ENCODE measurements around the gene MICAL3.
A peak's percentile ranks its signal among the peaks of the same experiment; 100 is the strongest.

The MICAL3 gene

GRCh38 chr22:17742527-17742902, 281.8 kb downstream of the MICAL3 start:
- Histone ChIP-seq H3K4me2 (ENCODE audit: low read length) (no peak overlapping the region), H3K36me3 (ENCODE audit: control insufficient read depth, insufficient read depth, low read length) (no peaks in the 10 kb centered on the region), H3K27ac (no peak overlapping the region), H2AFZ (no peak overlapping the region), H3K79me2 (no peaks in the 10 kb centered on the region), H3K4me1 (peaks cover 4% of the 10 kb centered on the region), H3K9ac (no peak overlapping the region), H3K9me3 (ENCODE audit: control insufficient read depth, low read length) (no peaks in the 10 kb centered on the region), H3K27me3 (ENCODE audit: control insufficient read depth, insufficient read depth, low read length) (no peaks in the 10 kb centered on the region), H3K4me3 (ENCODE audit: low read depth, low read length) (no peak overlapping the region)
- TF ChIP-seq CTCF (IDR thresholded peaks at IDR 0.05) = peak; percentile 55

GRCh38 chr22:17741866-17742526, 282.4 kb downstream of the MICAL3 start:
- TF ChIP-seq CTCF (IDR thresholded peaks at IDR 0.05) = no peak
- no peaks in the 10 kb centered on the region for H3K9me3 ChIP-seq (ENCODE audit: control insufficient read depth, low read length)
- H3K4me3 ChIP-seq (ENCODE audit: low read depth, low read length) = no peak overlapping the region
- H3K79me2 ChIP-seq = no peaks in the 10 kb centered on the region
- no peaks in the 10 kb centered on the region for H3K36me3 ChIP-seq (ENCODE audit: control insufficient read depth, insufficient read depth, low read length)
- no peaks in the 10 kb centered on the region for H3K27me3 ChIP-seq (ENCODE audit: control insufficient read depth, insufficient read depth, low read length)
- H3K4me2 ChIP-seq (ENCODE audit: low read length) = no peak overlapping the region
- H3K4me1 ChIP-seq = peaks cover 4% of the 10 kb centered on the region
- H2AFZ ChIP-seq = no peak overlapping the region
- H3K27ac ChIP-seq = no peak overlapping the region
- no peak overlapping the region for H3K9ac ChIP-seq

GRCh38 chr22:17739196-17739975, 285.0 kb downstream of the MICAL3 start:
- peaks cover 4% of the 10 kb centered on the region for H3K4me1 ChIP-seq
- H3K79me2 ChIP-seq = no peaks in the 10 kb centered on the region
- H3K4me3 ChIP-seq (ENCODE audit: low read depth, low read length) = no peak overlapping the region
- H3K9me3 ChIP-seq (ENCODE audit: control insufficient read depth, low read length) = no peaks in the 10 kb centered on the region
- no peaks in the 10 kb centered on the region for H3K36me3 ChIP-seq (ENCODE audit: control insufficient read depth, insufficient read depth, low read length)
- no peak for TF ChIP-seq CTCF (IDR thresholded peaks at IDR 0.05)
- no peak overlapping the region for H3K4me2 ChIP-seq (ENCODE audit: low read length)
- H2AFZ ChIP-seq = no peak overlapping the region
- H3K27ac ChIP-seq = no peak overlapping the region
- H3K9ac ChIP-seq = no peak overlapping the region
- no peaks in the 10 kb centered on the region for H3K27me3 ChIP-seq (ENCODE audit: control insufficient read depth, insufficient read depth, low read length)

GRCh38 chr22:17738386-17739128, 285.8 kb downstream of the MICAL3 start:
- Histone ChIP-seq H3K27ac (no peak overlapping the region), H3K4me3 (ENCODE audit: low read depth, low read length) (no peak overlapping the region), H3K4me1 (peaks cover under 1% of the 10 kb centered on the region), H3K36me3 (ENCODE audit: control insufficient read depth, insufficient read depth, low read length) (no peaks in the 10 kb centered on the region), H2AFZ (no peak overlapping the region), H3K9me3 (ENCODE audit: control insufficient read depth, low read length) (no peaks in the 10 kb centered on the region), H3K9ac (no peak overlapping the region), H3K4me2 (ENCODE audit: low read length) (no peak overlapping the region), H3K79me2 (no peaks in the 10 kb centered on the region), H3K27me3 (ENCODE audit: control insufficient read depth, insufficient read depth, low read length) (no peaks in the 10 kb centered on the region)
- TF ChIP-seq CTCF (IDR thresholded peaks at IDR 0.05) = no peak
